IMR-90 (cell line): ENCODE data around the gene ATP4A. TPM values are rescaled to one million over a fixed set of nuclear protein-coding genes. Genes with fewer than 3 reads are reported as not detected.

Source experiments
- ATAC-seq: fragments of 200-7000 bp; cut with Tn5 transposase; 2 replicates; pipeline ENCODE4 v1.9.1; 2020; ENCODE audit warnings: low read depth, mild to moderate bottlenecking, moderate library complexity
- BruUV-seq: library from RNA; stranded (reverse); fragments of 400-500 nt; replicated peaks from 2 replicates; lab custom pipeline; 2021; lab: Mats Ljungman, UMichigan
- CTCF ChIA-PET: fragments of 300-600 bp; formaldehyde crosslinking; extraction: SDS; loops from one replicate; lab custom pipeline; 2021; ENCODE audit warnings: antibody characterized with exemption; lab: Yijun Ruan, JAX
- POLR2A ChIA-PET: fragments of 300-600 bp; sonication (Branson Sonifier 250); formaldehyde crosslinking; loops from one replicate; lab custom pipeline; 2022; ENCODE audit warnings: antibody characterized with exemption; ENCODE audit not compliant: unreplicated experiment; lab: Charles Lee
- DNase-seq: peaks from one replicate; pipeline ENCODE4 v3.0.0; 2013
- H2AFZ ChIP-seq: replicated peaks from 2 replicates; pipeline ENCODE3; 2013; ENCODE audit warnings: low read length, mild to moderate bottlenecking; ENCODE audit not compliant: poor library complexity
- H2AK5ac ChIP-seq: 2 replicates; pipeline ENCODE4 v1.6.1; 2013; ENCODE audit warnings: low read depth, low read length, inconsistent platforms
- H2AK9ac ChIP-seq: replicated peaks from 2 replicates; pipeline ENCODE3; 2013; ENCODE audit warnings: mild to moderate bottlenecking, low read depth, low read length, moderate library complexity; ENCODE audit not compliant: poor library complexity
- H2BK120ac ChIP-seq: 2 replicates; pipeline ENCODE4 v1.6.1; 2013; ENCODE audit warnings: low read depth, low read length, inconsistent platforms
- H2BK15ac ChIP-seq: 3 replicates; pipeline ENCODE4 v1.6.1; 2013; ENCODE audit warnings: low read depth, low read length, inconsistent platforms
- H2BK20ac ChIP-seq: 2 replicates; pipeline ENCODE4 v1.6.1; 2013; ENCODE audit warnings: low read depth, mild to moderate bottlenecking, inconsistent platforms, low read length, moderate library complexity
- H2BK5ac ChIP-seq: 2 replicates; pipeline ENCODE4 v1.6.1; 2013; ENCODE audit warnings: mild to moderate bottlenecking, low read depth, low read length, inconsistent platforms; ENCODE audit not compliant: poor library complexity, severe bottlenecking
- H3K14ac ChIP-seq: replicated peaks from 2 replicates; pipeline ENCODE4 v1.6.1; 2013; ENCODE audit warnings: low read depth, low read length, inconsistent platforms
- H3K18ac ChIP-seq: 2 replicates; pipeline ENCODE4 v1.6.1; 2013; ENCODE audit warnings: low read depth, low read length, control low read depth
- H3K23ac ChIP-seq: 2 replicates; pipeline ENCODE4 v1.6.1; 2013; ENCODE audit warnings: low read depth, low read length, inconsistent platforms
- H3K27ac ChIP-seq: 2 replicates; pipeline ENCODE4 v1.5.1; 2013; ENCODE audit warnings: mild to moderate bottlenecking, control low read depth, low read length; ENCODE audit not compliant: insufficient read depth
- H3K27me3 ChIP-seq: 2 replicates; pipeline ENCODE4 v1.6.1; 2013; ENCODE audit warnings: low read length; ENCODE audit not compliant: control insufficient read depth, insufficient read depth
- H3K36me3 ChIP-seq: 2 replicates; pipeline ENCODE4 v1.6.1; 2013; ENCODE audit warnings: low read length, mixed read lengths; ENCODE audit not compliant: control insufficient read depth, insufficient read depth
- H3K4ac ChIP-seq: 2 replicates; pipeline ENCODE4 v1.6.1; 2013; ENCODE audit warnings: low read depth, low read length, inconsistent platforms
- H3K4me1 ChIP-seq: 2 replicates; pipeline ENCODE4 v1.6.1; 2013; ENCODE audit warnings: low read length, mixed read lengths; ENCODE audit not compliant: control insufficient read depth, insufficient read depth
- H3K4me2 ChIP-seq: 2 replicates; pipeline ENCODE4 v1.6.1; 2013; ENCODE audit warnings: low read depth, mild to moderate bottlenecking, control low read depth, low read length, moderate library complexity
- H3K4me3 ChIP-seq: 2 replicates; pipeline ENCODE4 v1.5.1; 2013; ENCODE audit warnings: low read depth, mild to moderate bottlenecking, control low read depth, low read length, moderate library complexity; ENCODE audit not compliant: insufficient read depth
- H3K56ac ChIP-seq: 2 replicates; pipeline ENCODE4 v1.6.1; 2013; ENCODE audit warnings: low read length, inconsistent platforms; ENCODE audit not compliant: insufficient read depth; ENCODE audit errors: extremely low read depth
- H3K79me1 ChIP-seq, 2 experiments: 2 replicates each; pipeline ENCODE4 v1.6.1; 2013; ENCODE audit warnings: low read length in 2 of 2, inconsistent platforms in 1 of 2, low read depth in 1 of 2
- H3K9ac ChIP-seq: 2 replicates; pipeline ENCODE4 v1.6.1; 2013; ENCODE audit warnings: low read depth, low read length, control low read depth
- H3K9me1 ChIP-seq: 2 replicates; pipeline ENCODE4 v1.6.1; 2013; ENCODE audit warnings: low read length, inconsistent platforms; ENCODE audit not compliant: insufficient read depth
- H3K9me3 ChIP-seq: 2 replicates; pipeline ENCODE4 v1.6.1; 2013; ENCODE audit warnings: low read length; ENCODE audit not compliant: control insufficient read depth, insufficient read depth
- H4K20me1 ChIP-seq: 2 replicates; pipeline ENCODE4 v1.6.1; 2013; ENCODE audit warnings: low read length, inconsistent platforms; ENCODE audit not compliant: insufficient read depth
- H4K5ac ChIP-seq: 2 replicates; pipeline ENCODE4 v1.6.1; 2013; ENCODE audit warnings: mild to moderate bottlenecking, low read depth, low read length, control low read depth
- H4K8ac ChIP-seq, 2 experiments: 2 replicates each; pipeline ENCODE4 v1.6.1; 2013; ENCODE audit warnings: low read depth in 2 of 2, low read length in 2 of 2, control low read depth in 1 of 2, inconsistent platforms in 1 of 2
- H4K91ac ChIP-seq: 2 replicates; pipeline ENCODE4 v1.6.1; 2013; ENCODE audit warnings: low read depth, low read length, inconsistent platforms; ENCODE audit not compliant: insufficient read depth
- BHLHE40 ChIP-seq: fragments of 150-350 bp; IDR thresholded peaks from 2 replicates; pipeline ENCODE4 v1.6.1; 2016; ENCODE audit warnings: mild to moderate bottlenecking, low read depth, low read length
- CEBPB ChIP-seq: IDR thresholded peaks from 2 replicates; pipeline ENCODE4 v1.6.1; 2012; ENCODE audit warnings: low read depth, low read length, improper control_type of control experiment
- CTCF ChIP-seq: conservative IDR thresholded peaks from 2 replicates; pipeline ENCODE4 v1.5.1; 2012; ENCODE audit warnings: mild to moderate bottlenecking, low read depth, low read length, improper control_type of control experiment
- FOS ChIP-seq: fragments of 150-350 bp; IDR thresholded peaks from 2 replicates; pipeline ENCODE4 v1.6.1; 2016; ENCODE audit warnings: low read depth, low read length
- MAZ ChIP-seq: IDR thresholded peaks from 2 replicates; pipeline ENCODE4 v1.6.1; 2012; ENCODE audit warnings: low read depth, mild to moderate bottlenecking, low read length, improper control_type of control experiment, moderate library complexity, borderline replicate concordance
- NFE2L2 ChIP-seq: fragments of 150-350 bp; IDR thresholded peaks from 2 replicates; pipeline ENCODE4 v1.6.1; 2016; ENCODE audit warnings: low read depth, mild to moderate bottlenecking, low read length
- POLR2A ChIP-seq: IDR thresholded peaks from 2 replicates; pipeline ENCODE4 v1.6.1; 2012; ENCODE audit warnings: mild to moderate bottlenecking, low read depth, low read length
- RAD21 ChIP-seq: IDR thresholded peaks from 2 replicates; pipeline ENCODE4 v1.6.1; 2012; ENCODE audit warnings: low read length, improper control_type of control experiment
- RCOR1 ChIP-seq: IDR thresholded peaks from 2 replicates; pipeline ENCODE4 v1.6.1; 2012; ENCODE audit warnings: mild to moderate bottlenecking, low read length, improper control_type of control experiment; ENCODE audit not compliant: insufficient replicate concordance
- RFX5 ChIP-seq: IDR thresholded peaks from 2 replicates; pipeline ENCODE4 v1.8.0; 2012; ENCODE audit warnings: low read depth, mild to moderate bottlenecking, low read length, moderate library complexity
- SMC3 ChIP-seq: fragments of 150-350 bp; IDR thresholded peaks from 2 replicates; pipeline ENCODE4 v1.6.1; 2016; ENCODE audit warnings: low read depth, mild to moderate bottlenecking, antibody characterized with exemption, low read length, moderate library complexity
- USF2 ChIP-seq: fragments of 150-350 bp; IDR thresholded peaks from 2 replicates; pipeline ENCODE4 v1.6.1; 2017; ENCODE audit warnings: mild to moderate bottlenecking, antibody characterized with exemption, low read length, low read depth
- WGBS, 2 experiments: methylation state at CpG; one replicate each; pipeline versions ENCODE4 v1.1.5 to v1.1.7; 2013; ENCODE audit warnings: missing lambda C conversion rate in 2 of 2; ENCODE audit not compliant: insufficient read length in 1 of 2; ENCODE audit errors: extremely low coverage in 2 of 2; 5-methylcytosine and 5-hydroxymethylcytosine counted together
- dilution Hi-C: fragments of 300-500 bp; cut with HindIII; formaldehyde crosslinking; loops from one replicate; pipeline ENCODE4 v1.14.3; 2018; ENCODE audit warnings: low sequenced_read_pairs; ENCODE audit not compliant: unreplicated experiment
- in situ Hi-C: fragments of 300-500 bp; cut with MboI; formaldehyde crosslinking; loops from 3 replicates; pipeline ENCODE4 v1.14.3; 2019; ENCODE audit warnings: low sequenced_read_pairs, inconsistent platforms, mixed read lengths
- intact Hi-C: fragments of 100-400 bp; cut with micrococcal nuclease; formaldehyde crosslinking; loops from 2 replicates; pipeline ENCODE4 v1.10.0; 2022
- polyA plus RNA-seq, 3 experiments: library from polyadenylated mRNA; depleted of rRNA; stranded (reverse); fragments of >200 nt; gene quantifications; 2 replicates each; pipeline ENCODE4 v1.2.3, GENCODE V29; 2012; ENCODE audit warnings: low replicate concordance in 1 of 3
- total RNA-seq: library from RNA; depleted of rRNA; stranded (reverse); fragments of >200 nt; gene quantifications from 2 replicates; pipeline ENCODE4 v1.2.3, GENCODE V29; 2012
- TF ChIP-seq, protein P1 (sequence below): fragments of 150-350 bp; IDR thresholded peaks from 2 replicates; pipeline ENCODE4 v1.6.1; 2016; ENCODE audit warnings: low read depth, mild to moderate bottlenecking, low read length, moderate library complexity, borderline replicate concordance

Gene ATP4A
- total and polyA plus RNA-seq, 2 of the 4 experiments (the other 2 are of a cell fraction), result not detected

GRCh38 chr19:35522745-35523327 is 40.6 kb downstream of the ATP4A start:
- no peak overlapping the region for H3K4ac ChIP-seq
- no peaks in the 10 kb centered on the region for H4K20me1 ChIP-seq
- no peak overlapping the region for H4K5ac ChIP-seq
- H3K27ac ChIP-seq, result no peak overlapping the region
- POLR2A ChIA-PET, result no interaction called here
- 75% methylated on average over 7 of the region's 12 CpGs; no CpG with 5 or more reads in 1 of the 2 experiments for WGBS, 2 experiments
- intact Hi-C loops (no loop called here), dilution Hi-C loops (no loop called here), in situ Hi-C loops (no loop called here)
- DNase-seq (no peak), ATAC-seq (no peak)
- 0 out of 4 replicates have a peak, but pooled peaks cover 0 to 3% of the 10 kb centered on the region in 2 experiments for H3K79me1 ChIP-seq
- no TSS peak for BruUV-seq
- H3K9me1 ChIP-seq, result peaks cover 10% of the 10 kb centered on the region
- H2AK5ac ChIP-seq, result no peak overlapping the region
- H3K4me1 ChIP-seq, result peaks cover 7% of the 10 kb centered on the region
- H3K56ac ChIP-seq, result no peak overlapping the region
- no peak overlapping the region for H2BK5ac ChIP-seq
- no peak overlapping the region for H3K9ac ChIP-seq
- H3K18ac ChIP-seq, result no peak overlapping the region
- H4K8ac ChIP-seq, result no peak overlapping the region
- H2AFZ ChIP-seq, result peak overlapping the region; percentile 43
- H3K9me3 ChIP-seq, result no peaks in the 10 kb centered on the region
- TF ChIP-seq, protein P1, sequence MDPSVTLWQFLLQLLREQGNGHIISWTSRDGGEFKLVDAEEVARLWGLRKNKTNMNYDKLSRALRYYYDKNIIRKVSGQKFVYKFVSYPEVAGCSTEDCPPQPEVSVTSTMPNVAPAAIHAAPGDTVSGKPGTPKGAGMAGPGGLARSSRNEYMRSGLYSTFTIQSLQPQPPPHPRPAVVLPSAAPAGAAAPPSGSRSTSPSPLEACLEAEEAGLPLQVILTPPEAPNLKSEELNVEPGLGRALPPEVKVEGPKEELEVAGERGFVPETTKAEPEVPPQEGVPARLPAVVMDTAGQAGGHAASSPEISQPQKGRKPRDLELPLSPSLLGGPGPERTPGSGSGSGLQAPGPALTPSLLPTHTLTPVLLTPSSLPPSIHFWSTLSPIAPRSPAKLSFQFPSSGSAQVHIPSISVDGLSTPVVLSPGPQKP, result no peak
- TF ChIP-seq POLR2A (no peak), FOS (no peak), RCOR1 (no peak), USF2 (no peak), CTCF (no peak), SMC3 (no peak), NFE2L2 (no peak), RAD21 (no peak), MAZ (no peak), RFX5 (no peak), CEBPB (no peak), BHLHE40 (no peak)
- no peak overlapping the region for H2BK20ac ChIP-seq
- CTCF ChIA-PET, result no interaction called here
- H3K23ac ChIP-seq, result no peak overlapping the region
- H2BK15ac ChIP-seq, result no peak overlapping the region
- H2AK9ac ChIP-seq, result no peak overlapping the region
- no peak overlapping the region for H4K91ac ChIP-seq
- H3K14ac ChIP-seq, result no peak overlapping the region
- no peak overlapping the region for H2BK120ac ChIP-seq
- no peak overlapping the region for H3K4me2 ChIP-seq
- no peaks in the 10 kb centered on the region for H3K36me3 ChIP-seq
- no peak overlapping the region for H3K4me3 ChIP-seq
- peaks cover 7% of the 10 kb centered on the region for H3K27me3 ChIP-seq
